Memory B cell (primary cell): ENCODE results near the gene BLM.
A peak's percentile ranks its signal among the peaks of the same experiment; 100 is the strongest.
"Not testable (repeated sequence)": the region's sequence is repeated elsewhere in the genome, so short reads cannot be mapped to it uniquely, and the experiment has no call there.

Experiments
- ATAC-seq: fragments of 150-1000 bp; cut with Tn5 transposase; 2 replicates; pipeline ENCODE4 v1.10.0; 2021; ENCODE audit warnings: low read depth, mild to moderate bottlenecking, moderate library complexity
- DNase-seq, 2 donors: peaks; one replicate each; pipeline ENCODE4 v3.0.0; 2022; ENCODE audit warnings: low spot score in 2 of 2
- H3K27ac Mint-ChIP-seq: one replicate; pipeline ENCODE4 v1.8.0; 2022; ENCODE audit warnings: mild to moderate bottlenecking, moderate library complexity, mixed read lengths
- H3K27me3 Mint-ChIP-seq: one replicate; pipeline ENCODE4 v1.8.0; 2022; ENCODE audit warnings: mixed read lengths
- H3K36me3 Mint-ChIP-seq: one replicate; pipeline ENCODE4 v1.8.0; 2022; ENCODE audit warnings: mild to moderate bottlenecking, mixed read lengths
- H3K4me1 Mint-ChIP-seq: one replicate; pipeline ENCODE4 v1.8.0; 2022; ENCODE audit warnings: mixed read lengths
- H3K4me3 Mint-ChIP-seq: one replicate; pipeline ENCODE4 v1.8.0; 2022; ENCODE audit warnings: mild to moderate bottlenecking, moderate library complexity, mixed read lengths
- H3K9me3 Mint-ChIP-seq: one replicate; pipeline ENCODE4 v1.8.0; 2022; ENCODE audit warnings: mixed read lengths

BLM gene

DNA sequence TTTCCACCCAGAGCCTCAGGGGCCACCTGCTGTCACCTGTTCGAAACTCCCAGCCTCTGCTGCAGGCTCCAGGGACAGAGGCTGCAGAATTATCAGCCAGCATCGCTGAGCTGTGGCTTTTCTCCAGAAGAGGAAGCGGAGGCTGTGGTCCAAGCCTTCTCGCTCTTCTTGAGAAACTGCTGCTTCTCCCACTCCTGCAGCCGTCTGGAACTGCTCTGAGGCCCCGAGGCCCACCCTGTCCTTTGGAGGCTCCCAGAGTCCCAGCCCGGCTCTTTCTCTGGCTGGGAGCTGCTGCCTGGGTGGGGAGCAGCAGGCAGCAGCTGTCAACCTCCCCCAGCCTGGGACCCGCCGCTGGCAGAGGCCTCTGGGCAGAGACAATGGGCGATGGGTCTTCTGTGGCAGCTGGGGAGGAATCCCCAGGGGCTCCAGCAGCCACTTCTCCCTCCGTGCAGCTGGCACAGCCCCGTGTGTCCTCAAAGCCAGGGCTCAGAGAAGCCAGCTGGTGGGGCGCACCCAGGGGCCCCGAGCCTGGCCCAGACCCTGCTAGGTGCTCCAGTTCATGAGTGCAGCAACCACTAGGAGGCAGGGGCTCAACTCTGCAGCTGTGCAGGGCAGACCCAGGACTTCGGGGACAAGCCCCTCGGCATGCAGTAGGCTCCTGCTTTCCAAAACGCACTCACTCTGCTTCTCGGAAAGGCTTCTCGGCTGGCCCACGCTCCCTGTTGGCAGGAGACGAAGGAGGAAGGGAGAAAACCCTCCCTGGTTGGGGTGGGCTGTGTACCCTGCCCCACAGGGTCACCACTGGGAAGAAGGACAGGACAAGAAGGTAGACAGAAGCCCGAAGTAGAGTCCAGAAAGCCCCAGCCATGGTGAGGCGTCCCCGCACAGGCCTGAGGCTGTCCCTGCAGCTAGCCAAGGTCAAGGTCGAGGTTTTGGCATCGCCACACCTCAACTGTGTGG, 101.4 kb downstream of the BLM start:
- peaks cover 18% of the 10 kb centered on the region for H3K4me1 Mint-ChIP-seq
- peaks cover 5% of the 10 kb centered on the region for H3K36me3 Mint-ChIP-seq
- H3K27me3 Mint-ChIP-seq, result no peaks in the 10 kb centered on the region
- H3K4me3 Mint-ChIP-seq, result peak overlapping the region; percentile 67
- peak overlapping the region; percentile 58 for H3K27ac Mint-ChIP-seq
- DNase-seq (peak; percentile 67 to 75), ATAC-seq (peak; percentile 97)
- H3K9me3 Mint-ChIP-seq, result no peaks in the 10 kb centered on the region

DNA sequence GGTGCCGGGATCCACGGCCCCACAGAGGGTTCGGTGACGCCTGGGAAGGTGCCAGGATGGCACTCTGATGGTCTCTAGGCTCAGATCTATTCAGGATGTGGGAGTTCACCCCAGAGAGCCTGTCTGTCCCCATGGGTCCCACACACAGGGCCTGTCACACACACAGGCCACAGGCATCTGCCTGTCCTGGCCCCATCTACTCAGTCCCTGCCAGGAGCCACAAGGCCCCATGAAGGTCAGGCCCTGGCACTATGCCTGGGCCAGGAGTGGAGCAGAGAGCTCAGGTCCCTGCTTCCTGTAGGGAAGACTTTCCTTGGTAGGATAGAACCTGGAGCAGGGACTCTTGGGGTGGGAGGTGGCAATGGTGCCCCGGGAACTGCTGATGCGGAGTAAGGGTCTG, 102.2 kb downstream of the BLM start:
- H3K36me3 Mint-ChIP-seq, result peaks cover 3% of the 10 kb centered on the region
- no peak for ATAC-seq
- no peaks in the 10 kb centered on the region for H3K9me3 Mint-ChIP-seq
- H3K4me3 Mint-ChIP-seq, result no peak overlapping the region
- H3K27me3 Mint-ChIP-seq, result no peaks in the 10 kb centered on the region
- H3K27ac Mint-ChIP-seq, result no peak overlapping the region
- DNase-seq, result no peak
- peaks cover 22% of the 10 kb centered on the region for H3K4me1 Mint-ChIP-seq

DNA sequence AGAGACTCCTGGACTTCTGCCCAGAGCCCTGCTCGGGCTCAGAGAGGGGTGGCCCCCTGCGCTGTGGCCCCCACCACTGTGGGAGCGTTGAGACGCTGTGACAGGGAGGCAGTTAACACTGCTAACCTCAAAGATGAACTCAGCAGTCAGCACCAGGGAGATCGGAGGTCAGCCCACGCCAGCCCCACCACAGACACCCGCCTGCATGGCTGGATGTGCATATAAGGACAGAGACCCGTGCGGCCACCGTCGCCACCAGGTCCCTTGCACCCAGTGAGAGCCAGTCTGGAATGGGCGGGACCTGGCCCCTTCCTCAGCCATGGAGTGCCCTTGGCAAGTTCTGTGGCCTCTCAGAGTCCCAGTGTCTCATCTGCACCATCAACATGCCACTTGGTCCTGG, 102.7 kb downstream of the BLM start:
- Mint-ChIP-seq H3K36me3 (peaks cover 2% of the 10 kb centered on the region), H3K27ac (no peak overlapping the region), H3K4me3 (no peak overlapping the region), H3K4me1 (peaks cover 21% of the 10 kb centered on the region), H3K9me3 (no peaks in the 10 kb centered on the region), H3K27me3 (no peaks in the 10 kb centered on the region)
- ATAC-seq (no peak), DNase-seq (no peak)

DNA sequence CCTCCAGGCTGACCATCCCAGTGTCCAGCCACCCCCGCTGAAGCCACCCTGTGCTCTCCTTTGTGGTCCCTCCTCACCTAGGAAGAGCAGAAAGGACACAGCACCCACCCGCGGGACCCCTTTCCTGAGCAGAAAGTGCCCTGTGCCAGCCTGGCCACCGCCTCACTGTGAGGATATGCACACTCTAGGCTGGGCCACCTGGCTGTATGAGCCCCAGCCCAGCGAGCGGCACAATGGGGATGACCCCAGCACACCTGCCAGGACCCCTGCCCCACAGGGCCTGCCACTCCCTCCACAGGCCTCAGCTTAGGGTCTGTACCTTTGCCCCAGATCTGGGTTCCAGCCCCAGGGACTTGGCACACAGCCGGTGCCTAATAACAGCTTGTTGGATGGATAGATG, 103.3 kb downstream of the BLM start:
- Mint-ChIP-seq H3K27me3 (no peaks in the 10 kb centered on the region), H3K27ac (no peak overlapping the region), H3K36me3 (no peaks in the 10 kb centered on the region), H3K4me1 (peaks cover 19% of the 10 kb centered on the region), H3K9me3 (no peaks in the 10 kb centered on the region), H3K4me3 (no peak overlapping the region)
- no peak for ATAC-seq
- no peak for DNase-seq

DNA sequence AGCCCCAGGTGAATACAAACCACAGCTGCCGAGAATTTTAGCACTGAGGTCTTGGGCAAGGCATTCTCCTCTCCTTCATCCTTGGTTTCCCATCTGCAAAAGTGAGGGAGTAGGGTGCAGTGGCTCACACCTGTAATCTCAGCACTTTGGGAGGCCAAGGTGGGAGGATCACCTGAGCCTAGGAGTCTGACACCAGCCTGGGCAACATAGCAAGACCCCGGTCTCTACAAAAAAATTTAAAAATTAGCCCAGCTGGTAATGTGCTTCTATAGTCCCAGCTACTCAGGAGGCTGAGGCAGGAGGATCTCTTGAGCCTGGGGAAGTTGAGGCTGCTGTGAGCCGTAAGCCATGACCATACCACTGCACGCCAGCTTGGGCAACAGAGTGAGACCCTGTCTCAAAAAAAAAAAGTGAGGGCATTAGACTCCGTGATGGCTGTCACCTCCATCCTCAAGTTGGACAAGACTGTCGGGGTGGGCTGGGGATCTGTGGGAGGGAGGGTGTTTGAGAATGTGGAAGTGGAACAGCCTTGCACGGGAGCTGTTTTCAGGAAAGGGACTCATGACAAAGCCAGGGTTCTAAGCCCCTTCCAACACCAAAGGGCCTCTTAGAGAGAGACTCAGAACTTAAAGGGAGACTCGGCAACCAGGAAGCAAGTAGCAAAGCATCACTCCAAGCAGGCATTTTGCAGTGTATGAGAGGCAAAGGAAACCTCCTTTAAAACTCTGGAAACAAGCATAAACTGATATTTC, 105.2 kb downstream of the BLM start:
- DNase-seq (no peak), ATAC-seq (no peak)
- Mint-ChIP-seq H3K4me1 (peaks cover 19% of the 10 kb centered on the region), H3K36me3 (no peaks in the 10 kb centered on the region), H3K9me3 (no peaks in the 10 kb centered on the region), H3K27me3 (no peaks in the 10 kb centered on the region), H3K27ac (no peak overlapping the region), H3K4me3 (no peak overlapping the region)

DNA sequence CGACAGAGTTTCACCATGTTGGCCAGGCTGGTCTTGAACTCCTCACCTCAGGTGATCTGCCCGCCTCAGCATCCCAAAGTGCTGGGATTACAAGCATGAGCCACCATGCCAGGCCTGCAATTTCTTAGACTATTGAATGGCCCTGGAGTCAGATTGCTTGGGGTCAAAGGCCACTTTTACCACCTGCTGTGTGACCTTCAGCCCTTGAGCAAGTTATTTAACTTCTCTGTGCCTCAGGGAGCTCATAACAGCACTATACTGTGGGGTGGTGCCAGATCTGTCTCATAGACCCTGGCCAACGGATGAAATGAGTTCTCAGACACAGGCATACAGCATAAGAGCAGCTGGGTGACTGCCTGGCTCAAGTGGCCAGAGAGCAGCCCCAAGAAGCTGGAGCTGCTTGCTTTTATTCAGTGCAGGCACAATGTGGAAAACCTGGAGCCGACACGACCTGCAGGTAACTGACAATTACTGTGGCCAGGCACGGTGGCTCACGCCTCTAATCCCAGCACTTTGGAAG, 106.4 kb downstream of the BLM start:
- ATAC-seq (no peak), DNase-seq (no peak)
- Mint-ChIP-seq H3K27ac (no peak overlapping the region), H3K27me3 (no peaks in the 10 kb centered on the region), H3K4me3 (no peak overlapping the region), H3K4me1 (peaks cover 10% of the 10 kb centered on the region), H3K9me3 (no peaks in the 10 kb centered on the region), H3K36me3 (no peaks in the 10 kb centered on the region)

DNA sequence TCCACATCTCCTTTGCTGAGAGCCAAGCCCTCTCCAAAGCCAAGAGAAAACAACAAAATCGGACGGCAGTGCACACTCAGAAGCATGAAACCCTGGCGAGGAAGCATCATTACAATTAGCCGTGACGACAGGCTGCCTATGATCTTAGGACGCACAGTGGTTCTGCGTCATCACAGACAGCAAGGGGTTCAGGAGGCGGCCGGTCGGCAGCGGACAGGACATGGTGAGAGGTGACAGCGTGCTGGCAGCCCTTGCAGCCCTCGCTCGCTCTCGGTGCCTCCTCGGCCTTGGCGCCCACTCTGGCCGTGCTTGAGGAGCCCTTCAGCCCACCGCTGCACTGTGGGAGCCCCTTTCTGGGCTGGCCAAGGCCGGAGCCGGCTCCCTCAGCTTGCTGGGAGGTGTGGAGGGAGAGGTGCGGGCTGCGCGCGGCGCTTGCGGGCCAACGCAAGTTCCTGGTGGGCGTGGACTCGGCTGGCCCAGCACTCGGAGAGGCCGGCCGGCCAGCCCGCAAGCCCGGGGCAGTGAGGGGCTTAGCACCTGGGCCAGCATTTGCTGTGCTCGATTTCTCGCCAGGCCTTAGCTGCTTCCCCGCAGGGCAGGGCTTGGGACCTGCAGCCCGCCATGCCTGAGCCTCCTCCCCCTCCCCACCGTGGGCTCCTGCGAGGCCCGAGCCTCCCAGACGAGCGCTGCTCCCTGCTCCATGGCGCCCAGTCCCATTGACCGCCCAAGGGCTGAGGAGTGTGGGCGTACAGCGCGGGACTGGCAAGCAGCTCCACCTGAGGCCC, 108.2 kb downstream of the BLM start:
- peak overlapping the region; percentile 47 for H3K27ac Mint-ChIP-seq
- not testable (repeated sequence) for H3K4me3 Mint-ChIP-seq, H3K27me3 Mint-ChIP-seq, H3K9me3 Mint-ChIP-seq, ATAC-seq, DNase-seq, H3K36me3 Mint-ChIP-seq
- H3K4me1 Mint-ChIP-seq, result peaks cover 15% of the 10 kb centered on the region

DNA sequence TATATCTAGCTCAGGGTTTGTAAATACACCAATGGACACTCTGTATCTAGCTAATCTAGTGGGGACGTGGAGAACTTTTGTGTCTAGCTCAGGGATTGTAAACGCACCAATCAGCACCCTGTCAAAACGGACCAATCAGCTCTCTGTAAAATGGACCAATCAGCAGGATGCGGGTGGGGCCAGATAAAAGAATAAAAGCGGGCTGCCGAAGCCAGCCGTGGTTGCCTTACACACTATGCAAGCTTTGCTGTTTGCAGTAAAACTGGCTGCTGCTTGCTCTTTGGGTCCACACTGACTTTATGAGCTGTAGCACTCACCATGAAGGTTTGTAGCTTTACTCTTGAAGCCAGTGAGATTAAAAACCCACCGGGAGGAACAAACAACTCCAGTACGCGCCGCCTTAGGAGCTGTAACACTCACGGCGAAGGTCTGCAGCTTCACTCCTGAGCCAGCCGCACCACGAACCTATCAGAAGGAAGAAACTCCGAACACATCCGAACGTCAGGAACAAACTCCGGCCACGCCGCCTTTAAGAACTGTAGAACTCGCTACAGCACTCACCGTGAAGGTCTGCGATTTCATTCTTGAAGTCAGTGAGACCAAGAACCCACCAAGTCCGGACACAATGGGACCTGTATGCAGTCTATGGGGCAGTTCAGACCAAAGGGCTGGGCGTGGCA, 109.2 kb downstream of the BLM start:
- not testable (repeated sequence) for ATAC-seq
- peaks cover 19% of the 10 kb centered on the region for H3K4me1 Mint-ChIP-seq

DNA sequence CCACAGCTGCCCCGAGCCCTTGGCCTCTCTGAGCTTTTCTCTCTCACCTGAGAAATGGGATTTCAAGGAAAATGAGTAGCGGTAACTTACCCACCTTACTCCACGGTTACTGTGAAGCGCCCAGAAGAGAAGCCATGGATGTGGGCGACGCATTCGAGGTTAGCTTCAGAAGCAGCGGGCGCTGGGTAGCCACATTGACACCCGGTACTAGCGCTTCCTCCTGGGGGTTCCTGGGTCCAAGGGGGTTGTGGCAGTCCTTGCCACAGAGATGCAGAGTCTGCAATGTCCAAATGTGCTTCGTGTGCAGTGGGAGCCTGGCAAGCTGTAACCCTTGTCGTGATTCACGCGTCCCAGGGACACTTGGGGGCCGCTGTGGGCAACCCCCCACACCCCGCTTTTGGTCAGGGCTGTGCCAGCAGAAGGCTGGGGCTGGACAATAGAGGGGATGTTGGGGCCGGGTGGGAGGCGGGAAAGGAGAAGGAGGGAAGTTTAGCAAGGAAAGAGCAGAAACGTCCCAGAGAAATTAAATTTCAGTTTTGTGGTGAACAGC, 109.8 kb downstream of the BLM start:
- H3K9me3 Mint-ChIP-seq, result no peaks in the 10 kb centered on the region
- peaks cover 4% of the 10 kb centered on the region for H3K27me3 Mint-ChIP-seq
- ATAC-seq (no peak), DNase-seq (no peak)
- H3K36me3 Mint-ChIP-seq, result no peaks in the 10 kb centered on the region
- H3K4me1 Mint-ChIP-seq, result peaks cover 19% of the 10 kb centered on the region
- H3K27ac Mint-ChIP-seq, result no peak overlapping the region
- H3K4me3 Mint-ChIP-seq, result no peak overlapping the region

More for the DNA sequence above, 109.2 kb downstream of the BLM start:
- H3K36me3 Mint-ChIP-seq, H3K9me3 Mint-ChIP-seq, H3K27me3 Mint-ChIP-seq, DNase-seq, H3K27ac Mint-ChIP-seq, H3K4me3 Mint-ChIP-seq: not testable (repeated sequence)

DNA sequence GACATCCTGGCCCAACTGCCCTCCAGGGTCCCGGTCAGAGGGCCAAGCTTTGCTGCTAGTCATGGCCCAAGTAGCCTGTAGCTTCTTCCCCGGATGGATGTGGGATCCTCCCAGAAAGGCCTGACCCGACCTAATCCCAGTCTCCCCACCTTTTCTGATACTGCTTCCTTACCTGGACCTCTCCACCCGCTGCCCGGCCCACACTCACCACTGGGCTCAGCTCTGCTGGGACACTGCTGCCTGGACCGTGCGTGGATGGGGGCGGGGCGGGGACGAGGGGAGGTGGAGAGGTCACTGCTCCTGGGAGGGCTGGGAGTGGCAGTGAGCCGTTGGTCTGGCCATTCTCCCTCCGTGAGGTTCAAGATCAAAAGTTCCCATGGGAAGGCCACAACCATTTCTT, 111.0 kb downstream of the BLM start:
- Mint-ChIP-seq H3K36me3 (no peaks in the 10 kb centered on the region), H3K4me1 (peaks cover 19% of the 10 kb centered on the region), H3K4me3 (no peak overlapping the region), H3K27me3 (peaks cover 4% of the 10 kb centered on the region), H3K27ac (no peak overlapping the region), H3K9me3 (no peaks in the 10 kb centered on the region)
- no peak for DNase-seq
- ATAC-seq, result no peak

DNA sequence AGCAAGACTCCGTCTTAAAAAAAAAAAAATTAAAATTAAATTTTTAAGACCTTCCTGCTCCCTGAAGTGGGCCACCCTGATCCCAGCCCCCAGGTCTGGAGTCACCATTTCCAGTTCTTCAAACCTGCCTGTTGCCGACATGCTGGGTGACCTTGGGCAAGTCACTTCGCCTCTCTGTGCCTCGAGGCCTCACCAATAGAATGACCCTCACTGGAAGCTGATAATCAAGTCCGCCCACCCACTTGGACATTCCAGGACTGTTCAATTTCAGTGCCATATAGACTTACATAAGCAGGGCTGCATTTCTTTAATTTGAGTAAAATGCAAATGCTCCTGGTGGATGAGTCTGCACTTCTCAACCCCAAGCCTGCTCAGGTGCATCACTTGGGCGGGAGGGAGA, 112.0 kb downstream of the BLM start:
- DNase-seq, result no peak
- no peak for ATAC-seq
- Mint-ChIP-seq H3K36me3 (no peaks in the 10 kb centered on the region), H3K9me3 (no peaks in the 10 kb centered on the region), H3K27ac (no peak overlapping the region), H3K4me3 (peak overlapping the region; percentile 1), H3K4me1 (peaks cover 20% of the 10 kb centered on the region), H3K27me3 (peaks cover 4% of the 10 kb centered on the region)

DNA sequence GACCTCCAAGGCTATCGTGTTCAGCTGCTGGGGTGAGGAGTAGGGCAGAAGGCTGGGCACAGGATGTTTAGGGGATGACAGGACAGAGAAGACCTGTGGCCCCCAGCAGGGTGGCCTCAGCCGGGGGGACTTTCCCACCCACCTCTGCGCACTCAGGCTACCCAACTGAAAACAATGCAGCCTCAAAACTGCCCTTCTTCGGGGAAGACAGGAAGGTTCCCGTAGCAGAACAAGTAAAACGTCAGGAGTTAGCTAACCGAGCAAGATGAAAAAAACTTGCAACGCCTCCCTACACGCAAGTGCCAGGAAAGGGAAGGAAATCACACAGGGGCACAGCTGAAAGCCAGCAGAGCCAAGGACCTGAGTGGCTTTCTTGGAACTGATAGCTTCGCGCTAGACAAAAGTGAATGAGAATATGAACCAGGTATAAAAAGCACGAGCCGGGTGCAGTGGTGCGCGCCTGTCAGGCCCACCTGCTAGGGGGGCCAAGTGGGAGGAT, 112.8 kb downstream of the BLM start:
- Mint-ChIP-seq H3K4me3 (peak overlapping the region; percentile 66), H3K36me3 (no peaks in the 10 kb centered on the region), H3K27ac (peak overlapping the region; percentile 43), H3K9me3 (no peaks in the 10 kb centered on the region), H3K27me3 (peaks cover 4% of the 10 kb centered on the region), H3K4me1 (peaks cover 17% of the 10 kb centered on the region)
- peak; percentile 72 for ATAC-seq
- no peak for DNase-seq

DNA sequence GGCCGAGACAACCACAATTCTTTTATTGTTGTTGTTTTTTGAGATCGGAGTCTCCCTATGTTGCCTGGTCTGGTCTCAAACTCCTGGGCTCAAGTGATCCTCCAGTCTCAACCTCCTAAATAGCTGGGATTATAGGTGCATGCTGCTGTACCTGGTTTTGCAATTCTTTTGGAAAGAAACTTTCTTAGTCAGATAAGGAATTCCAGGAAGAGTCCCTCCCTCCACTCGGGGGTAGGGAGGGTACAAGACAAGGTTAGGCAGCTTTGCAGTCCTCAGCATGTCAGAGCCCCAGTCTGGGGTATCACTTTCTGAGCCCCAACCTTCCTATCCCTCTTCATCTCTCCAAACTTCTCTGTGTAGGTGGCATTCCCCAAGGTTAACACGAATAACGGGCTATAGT, 117.5 kb downstream of the BLM start:
- peaks cover 38% of the 10 kb centered on the region for H3K4me1 Mint-ChIP-seq
- no peak for ATAC-seq

More for the DNA sequence above, 117.5 kb downstream of the BLM start:
- Mint-ChIP-seq H3K4me3 (no peak overlapping the region), H3K9me3 (no peaks in the 10 kb centered on the region), H3K36me3 (no peaks in the 10 kb centered on the region), H3K27me3 (peaks cover 4% of the 10 kb centered on the region), H3K27ac (no peak overlapping the region)
- no peak for DNase-seq
